Lung (tissue), 12 donors: ENCODE results near the gene SCN11A. TPM values are rescaled to one million over a fixed set of nuclear protein-coding genes. Genes with fewer than 3 reads are reported as not detected.

Experiments used
- ATAC-seq: fragments of 200-7000 bp; cut with Tn5 transposase; one replicate; pipeline ENCODE4 v1.9.1; 2020; ENCODE audit warnings: moderate number of reproducible peaks; ENCODE audit not compliant: insufficient read depth, low FRiP score
- DNase-seq, 3 donors: peaks; one replicate each; pipeline ENCODE4 v3.0.0-alpha.2; 2013 to 2017
- H3K27ac ChIP-seq, 2 donors: one replicate each; pipeline ENCODE4 v1.5.1; 2013; ENCODE audit warnings: mild to moderate bottlenecking in 2 of 2, moderate library complexity in 2 of 2, control low read depth in 1 of 2, inconsistent platforms in 1 of 2, low read depth in 1 of 2, low read length in 1 of 2
- H3K27me3 ChIP-seq, 3 donors: one replicate each; pipeline ENCODE4 v1.5.1; 2013; ENCODE audit warnings: low read length in 2 of 3; ENCODE audit not compliant: control insufficient read depth in 3 of 3, insufficient read depth in 3 of 3
- H3K36me3 ChIP-seq, 4 donors: one replicate each; pipeline ENCODE4 v1.5.1; 2013; ENCODE audit warnings: low read length in 4 of 4, mild to moderate bottlenecking in 1 of 4, moderate library complexity in 1 of 4; ENCODE audit not compliant: control insufficient read depth in 4 of 4, insufficient read depth in 4 of 4
- H3K4me1 ChIP-seq, 5 donors: one replicate each; pipeline ENCODE4 v1.5.1; 2013; ENCODE audit warnings: low read length in 5 of 5, mild to moderate bottlenecking in 2 of 5, moderate library complexity in 1 of 5; ENCODE audit not compliant: control insufficient read depth in 5 of 5, insufficient read depth in 5 of 5
- H3K4me3 ChIP-seq: one replicate; pipeline ENCODE4 v1.5.1; 2013; ENCODE audit warnings: mild to moderate bottlenecking, control low read depth, moderate library complexity
- H3K9ac ChIP-seq, 2 donors: one replicate each; pipeline ENCODE4 v1.5.1; 2013; ENCODE audit warnings: low read length in 2 of 2, control low read depth in 1 of 2; ENCODE audit not compliant: insufficient read depth in 1 of 2
- H3K9me3 ChIP-seq, 4 donors: one replicate each; pipeline ENCODE4 v1.5.1; 2013; ENCODE audit warnings: low read length in 3 of 4, mild to moderate bottlenecking in 1 of 4, moderate library complexity in 1 of 4; ENCODE audit not compliant: control insufficient read depth in 4 of 4, insufficient read depth in 3 of 4
- WGBS, 2 donors: extraction: QIAGEN DNeasy Blood & Tissue Kit; methylation state at CpG; one replicate each; pipeline ENCODE4 v1.1.7; 2013; 5-methylcytosine and 5-hydroxymethylcytosine counted together
- polyA plus RNA-seq, 2 donors: library from polyadenylated mRNA; stranded (reverse); fragments of 200-250 nt; gene quantifications; one replicate each; pipeline ENCODE4 v1.2.1, GENCODE V29; 2013
- total RNA-seq, 2 donors: library from RNA; depleted of rRNA in 1 of 2; stranded (reverse); fragments of >200 nt in 1 of 2; gene quantifications; one replicate each; pipeline ENCODE4 v1.2.1, GENCODE V29; 2014 to 2021
- TF ChIP-seq, protein P1 (sequence below): IDR thresholded peaks from 2 replicates; pipeline ENCODE4 v1.5.1; 2012; ENCODE audit warnings: mild to moderate bottlenecking; ENCODE audit errors: control extremely low read depth, extremely low read depth
- donor health status: control.
- donor health status: control.
- donor health status: Bipolar disorder and iron deficiency.
- donor health status: healthy.
- donor health status: DM: yes; HTN: yes; CAD: no.

SCN11A gene
- total and polyA plus RNA-seq, 4 donors: 0.04 to 0.60 (median 0.09) TPM

DNA sequence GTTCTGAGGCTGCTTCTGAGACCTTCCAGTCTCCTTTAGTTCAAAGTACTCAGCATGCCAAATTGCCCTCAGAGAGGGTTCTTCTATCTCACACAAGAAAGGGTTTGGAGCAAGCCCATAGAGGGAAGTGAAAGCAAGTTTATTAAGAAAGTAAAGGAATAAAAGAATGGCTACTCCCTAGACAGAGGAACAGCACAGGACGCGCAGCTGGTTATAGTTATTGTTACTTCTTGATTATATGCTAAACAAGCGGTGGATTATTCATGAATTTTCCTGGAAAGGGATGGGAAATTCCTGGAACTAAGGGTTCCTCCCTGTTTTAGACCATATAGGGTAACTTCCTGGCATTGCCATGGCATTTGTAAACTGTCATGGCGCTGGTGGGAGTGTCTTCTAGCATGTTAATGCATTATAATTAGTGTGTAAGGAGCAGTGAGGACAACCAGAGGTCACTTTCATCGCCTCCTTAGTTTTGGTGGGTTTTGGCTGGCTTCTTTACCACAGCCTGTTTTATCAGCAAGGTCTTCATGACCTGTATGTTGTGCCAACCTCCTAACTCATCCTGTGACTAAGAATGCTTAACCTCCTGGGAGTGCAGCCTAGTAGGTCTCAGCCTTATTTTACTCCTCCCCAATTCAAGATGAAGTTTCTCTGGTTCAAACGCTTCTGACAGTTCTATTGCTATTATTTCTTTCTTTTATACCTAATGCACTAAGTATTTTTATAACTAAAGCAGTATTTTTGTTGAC is 26.3 kb downstream of the SCN11A start:
- ATAC-seq: no peak
- 79 to 85% methylated on average over 6 of the region's 6 CpGs for WGBS, 2 donors
- no peak overlapping the region for H3K9ac ChIP-seq
- H3K27me3 ChIP-seq: no peaks in the 10 kb centered on the region
- TF ChIP-seq, protein P1, sequence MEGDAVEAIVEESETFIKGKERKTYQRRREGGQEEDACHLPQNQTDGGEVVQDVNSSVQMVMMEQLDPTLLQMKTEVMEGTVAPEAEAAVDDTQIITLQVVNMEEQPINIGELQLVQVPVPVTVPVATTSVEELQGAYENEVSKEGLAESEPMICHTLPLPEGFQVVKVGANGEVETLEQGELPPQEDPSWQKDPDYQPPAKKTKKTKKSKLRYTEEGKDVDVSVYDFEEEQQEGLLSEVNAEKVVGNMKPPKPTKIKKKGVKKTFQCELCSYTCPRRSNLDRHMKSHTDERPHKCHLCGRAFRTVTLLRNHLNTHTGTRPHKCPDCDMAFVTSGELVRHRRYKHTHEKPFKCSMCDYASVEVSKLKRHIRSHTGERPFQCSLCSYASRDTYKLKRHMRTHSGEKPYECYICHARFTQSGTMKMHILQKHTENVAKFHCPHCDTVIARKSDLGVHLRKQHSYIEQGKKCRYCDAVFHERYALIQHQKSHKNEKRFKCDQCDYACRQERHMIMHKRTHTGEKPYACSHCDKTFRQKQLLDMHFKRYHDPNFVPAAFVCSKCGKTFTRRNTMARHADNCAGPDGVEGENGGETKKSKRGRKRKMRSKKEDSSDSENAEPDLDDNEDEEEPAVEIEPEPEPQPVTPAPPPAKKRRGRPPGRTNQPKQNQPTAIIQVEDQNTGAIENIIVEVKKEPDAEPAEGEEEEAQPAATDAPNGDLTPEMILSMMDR: no peak
- no peak overlapping the region for H3K4me3 ChIP-seq
- H3K9me3 ChIP-seq: no peaks in the 10 kb centered on the region
- DNase-seq: peak in 2 of 3 donors; percentile 4 to 6
- H3K27ac ChIP-seq: no peak overlapping the region
- H3K4me1 ChIP-seq: peaks cover 0 to 4% (median 0%) of the 10 kb centered on the region in 5 donors
- no peaks in the 10 kb centered on the region for H3K36me3 ChIP-seq

DNA sequence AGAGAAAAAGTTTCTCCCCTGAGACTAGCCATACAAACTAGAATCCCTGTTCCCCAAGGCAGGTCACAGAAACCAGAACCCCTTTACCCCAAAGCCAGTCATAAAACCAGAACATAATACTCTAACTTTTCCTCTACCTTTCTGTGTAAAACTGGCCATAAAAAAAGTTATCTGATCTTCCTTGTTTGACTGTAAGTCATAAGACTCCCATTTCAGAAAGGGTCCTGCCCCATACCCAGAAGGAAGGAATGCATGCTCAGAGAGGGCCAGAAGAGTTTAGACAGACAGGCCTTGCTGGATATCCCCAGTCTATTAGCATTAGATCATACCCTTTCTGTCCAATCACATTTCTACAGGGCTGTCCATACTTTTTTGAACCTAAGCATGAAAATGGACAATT is 27.2 kb downstream of the SCN11A start:
- DNase-seq (no peak), ATAC-seq (no peak)
- H3K36me3 ChIP-seq: no peaks in the 10 kb centered on the region
- H3K27ac ChIP-seq: no peak overlapping the region
- H3K4me3 ChIP-seq: no peak overlapping the region
- TF ChIP-seq, protein P1: no peak
- H3K9ac ChIP-seq: no peak overlapping the region
- H3K27me3 ChIP-seq: peaks cover 0 to 3% (median 0%) of the 10 kb centered on the region in 3 donors
- peaks cover 0 to 4% (median 0%) of the 10 kb centered on the region in 5 donors for H3K4me1 ChIP-seq
- H3K9me3 ChIP-seq: no peaks in the 10 kb centered on the region

DNA sequence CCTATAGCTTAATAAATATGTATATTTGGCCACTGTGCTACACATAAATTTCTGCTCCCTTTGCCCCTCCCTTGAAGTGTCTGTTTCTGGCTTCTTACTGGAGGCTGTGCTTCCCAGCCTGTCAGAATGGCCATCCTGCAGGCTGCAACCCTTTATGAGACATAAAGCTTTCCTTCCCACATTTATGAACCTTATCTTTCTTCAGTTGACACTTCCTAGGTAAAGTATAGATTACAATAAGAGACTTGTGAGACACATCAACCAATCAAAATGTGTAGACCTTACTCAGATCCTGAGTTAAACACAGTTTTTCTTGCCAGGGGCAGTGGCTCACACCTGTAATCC is 29.5 kb downstream of the SCN11A start:
- H3K9me3 ChIP-seq: no peaks in the 10 kb centered on the region

More for the DNA sequence above, 29.5 kb downstream of the SCN11A start:
- Histone ChIP-seq H3K9ac (no peak overlapping the region), H3K36me3 (no peaks in the 10 kb centered on the region), H3K27ac (no peak overlapping the region), H3K4me1 (no peaks in the 10 kb centered on the region), H3K27me3 (peaks cover 0 to 3% (median 0%) of the 10 kb centered on the region in 3 donors), H3K4me3 (no peak overlapping the region)
- ATAC-seq (no peak), DNase-seq (no peak)
- TF ChIP-seq, protein P1: no peak
